Effector CD8-positive, alpha-beta T cell (primary cell): ENCODE results near the gene MAPKAP1.

ENCODE experiments used
- DNase-seq: peaks from one replicate; lab custom pipeline; 2025; lab: John Stamatoyannopoulos, UW

Gene MAPKAP1

GRCh38 chr9:125457357-125457756 is 249.7 kb downstream of the MAPKAP1 start:
- no peak for DNase-seq

DNA sequence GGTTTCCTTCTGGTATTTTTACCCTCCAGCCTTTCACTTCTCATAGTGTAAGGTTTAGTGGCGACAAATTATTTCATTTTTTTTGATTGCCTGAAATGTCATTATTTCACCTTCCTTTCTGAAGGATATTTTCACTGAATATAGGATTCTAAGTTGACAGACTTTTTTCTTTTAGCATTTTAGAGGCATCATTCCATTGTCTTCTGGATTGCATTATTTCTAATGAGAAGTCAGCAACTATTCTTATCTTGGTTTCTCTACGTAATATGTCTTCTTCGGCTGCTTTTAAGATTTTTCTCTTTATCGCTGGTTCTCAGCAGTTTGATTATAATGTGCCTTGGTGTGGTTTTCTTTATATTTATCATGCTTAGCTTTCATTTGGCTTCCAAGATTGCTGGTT is 251.1 kb downstream of the MAPKAP1 start:
- no peak for DNase-seq

DNA sequence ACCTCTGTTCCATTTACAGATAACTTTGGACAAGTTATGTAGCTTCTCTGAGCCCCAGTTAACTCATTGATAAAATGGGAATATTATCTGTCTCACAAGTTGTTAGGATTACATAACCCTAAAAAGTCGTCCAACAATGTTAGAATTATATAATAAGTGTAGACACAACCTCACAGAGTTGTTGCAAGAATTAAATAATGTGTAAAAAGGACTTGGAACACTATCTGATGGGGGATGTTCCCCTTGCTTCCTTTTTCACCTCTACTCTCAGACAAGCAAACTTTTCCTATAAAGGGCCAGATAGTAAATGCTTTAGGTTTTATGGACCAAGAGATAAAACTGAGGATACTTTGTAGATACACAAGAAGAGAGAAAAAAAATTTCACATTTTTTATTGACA is 251.9 kb downstream of the MAPKAP1 start:
- no peak for DNase-seq

GRCh38 chr9:125447202-125447802 is 259.7 kb downstream of the MAPKAP1 start:
- DNase-seq: no peak

DNA sequence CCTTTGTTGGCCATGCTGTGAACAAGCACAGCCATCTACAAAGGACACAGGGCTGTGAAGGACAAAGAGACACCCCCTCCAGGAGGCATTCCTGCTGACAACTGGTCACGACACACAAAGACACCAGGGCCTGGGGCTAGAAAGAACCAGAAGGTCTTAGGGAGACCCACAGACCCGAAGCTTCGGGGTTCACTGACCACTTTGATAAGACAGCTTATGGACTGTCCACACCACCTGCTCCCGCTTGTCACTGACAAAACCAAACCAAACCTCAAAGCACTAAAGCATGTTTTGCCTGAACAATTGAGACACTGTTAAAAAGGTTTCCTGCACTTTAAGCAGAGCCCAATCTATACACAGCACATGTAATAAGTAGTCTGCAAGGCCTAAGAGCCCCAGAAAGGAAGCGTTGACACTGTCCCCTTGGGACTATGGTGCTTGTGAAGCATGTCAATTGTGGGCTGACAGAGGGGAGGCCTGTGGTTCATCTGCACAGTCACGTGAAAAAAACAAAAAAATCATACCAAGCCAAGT is 260.4 kb downstream of the MAPKAP1 start:
- DNase-seq: no peak

DNA sequence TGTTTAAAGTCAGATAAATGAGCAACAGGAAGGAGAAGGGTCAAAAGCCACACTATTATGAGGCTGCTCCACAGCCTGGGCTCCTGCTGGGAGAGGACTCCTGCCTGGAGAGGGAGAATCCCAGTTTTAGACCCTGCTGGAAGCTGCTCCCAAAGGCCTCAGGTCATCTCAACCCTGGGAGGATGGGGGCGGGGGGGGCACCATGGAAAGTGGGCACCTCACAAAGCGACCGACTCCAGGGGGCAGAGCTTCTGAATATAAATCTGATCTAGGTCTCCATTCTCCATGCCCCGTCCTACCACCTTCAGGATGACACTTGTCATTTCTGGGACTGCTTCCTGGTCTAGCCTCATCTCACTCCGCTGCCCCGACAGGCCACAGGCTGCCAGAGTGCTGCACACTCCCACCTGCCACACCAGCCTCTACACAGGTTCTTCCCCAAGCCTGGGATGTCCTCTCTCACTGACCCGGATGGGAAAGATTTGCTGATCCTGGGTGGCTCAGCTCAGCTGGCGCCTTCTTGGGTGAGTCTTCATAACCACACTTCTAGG is 262.0 kb downstream of the MAPKAP1 start:
- no peak for DNase-seq

DNA sequence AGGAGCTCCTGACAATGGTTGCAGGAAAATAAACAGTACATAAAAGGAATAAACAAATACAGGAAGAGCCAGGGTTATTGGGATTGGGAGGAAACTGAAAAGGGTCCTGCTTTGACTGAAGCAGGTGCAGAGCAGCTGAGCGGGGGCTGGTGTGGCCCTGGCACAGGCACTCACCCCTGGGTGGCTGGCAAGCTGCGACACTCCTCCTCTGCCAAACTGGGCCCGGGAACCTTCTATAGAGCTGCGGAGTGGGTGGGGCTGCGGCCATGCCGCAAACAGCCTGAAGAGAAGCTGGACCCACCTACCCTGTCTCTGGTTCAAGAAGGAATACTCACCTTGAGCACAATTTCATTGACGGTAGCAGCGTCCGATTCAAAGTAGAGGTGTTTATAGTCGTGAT is 262.8 kb downstream of the MAPKAP1 start:
- no peak for DNase-seq

DNA sequence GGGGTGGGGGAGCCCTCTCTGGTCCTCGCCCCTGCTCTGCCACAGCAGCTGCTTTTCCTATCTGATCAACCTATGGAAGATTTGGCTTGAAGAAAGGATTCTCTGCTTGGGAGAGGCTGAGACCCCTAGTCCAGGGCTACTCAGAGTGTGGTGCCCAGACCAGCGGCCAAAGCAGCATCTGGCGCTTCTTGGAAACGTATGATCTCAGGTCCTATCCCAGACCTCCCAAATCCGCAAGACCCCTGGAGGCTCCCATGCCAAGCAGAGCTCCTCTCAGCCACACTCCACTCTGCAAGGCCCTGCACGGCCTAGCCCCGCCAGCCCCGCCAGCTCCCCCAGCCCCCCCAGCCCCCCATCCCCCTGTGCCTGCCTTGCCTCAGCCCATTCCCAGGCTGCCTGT is 263.6 kb downstream of the MAPKAP1 start:
- DNase-seq: no peak

GRCh38 chr9:125442452-125442851 is 264.6 kb downstream of the MAPKAP1 start:
- DNase-seq: no peak

GRCh38 chr9:125440411-125440810 is 266.6 kb downstream of the MAPKAP1 start:
- DNase-seq: no peak

DNA sequence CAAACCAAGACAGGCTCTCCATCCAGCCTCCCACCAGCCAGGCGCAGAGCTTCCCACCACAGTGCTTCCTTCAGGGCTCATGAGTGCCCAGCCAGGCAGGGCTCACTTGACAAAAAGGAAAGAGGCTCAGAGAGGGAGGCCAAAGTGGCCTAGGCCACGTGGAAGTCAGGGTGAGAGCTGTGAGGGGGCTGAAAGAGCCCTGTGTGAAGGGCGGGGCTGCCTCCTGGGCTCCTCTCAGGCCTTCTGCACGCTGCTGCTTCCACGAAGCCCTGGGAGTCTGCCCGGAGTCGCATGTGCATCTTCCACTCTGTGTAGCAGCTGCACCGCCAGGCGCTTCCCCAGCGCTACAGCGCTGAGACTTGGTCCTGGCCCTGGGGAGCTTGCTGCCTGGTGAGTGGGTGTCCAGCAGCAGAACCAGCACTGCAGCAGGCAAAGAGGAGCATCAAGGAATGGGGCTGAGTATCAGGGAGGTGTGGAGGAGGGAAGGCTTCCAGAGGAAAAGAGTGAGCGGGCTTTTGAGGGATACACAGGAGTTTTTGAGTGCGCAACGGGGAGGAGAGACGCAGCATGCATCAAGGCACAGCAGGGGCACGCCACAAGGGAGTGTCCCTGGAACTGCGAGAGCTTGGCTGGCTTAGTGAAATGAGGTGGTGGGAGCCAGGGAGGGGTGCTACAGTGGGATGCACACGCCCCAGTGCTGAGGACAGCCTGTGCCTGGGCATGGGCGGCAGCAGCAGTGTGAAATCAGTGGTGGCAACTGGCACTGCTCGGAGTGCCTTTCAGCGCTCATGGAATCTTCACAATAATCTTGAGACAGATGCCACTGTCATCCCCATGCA is 267.4 kb downstream of the MAPKAP1 start:
- no peak for DNase-seq

DNA sequence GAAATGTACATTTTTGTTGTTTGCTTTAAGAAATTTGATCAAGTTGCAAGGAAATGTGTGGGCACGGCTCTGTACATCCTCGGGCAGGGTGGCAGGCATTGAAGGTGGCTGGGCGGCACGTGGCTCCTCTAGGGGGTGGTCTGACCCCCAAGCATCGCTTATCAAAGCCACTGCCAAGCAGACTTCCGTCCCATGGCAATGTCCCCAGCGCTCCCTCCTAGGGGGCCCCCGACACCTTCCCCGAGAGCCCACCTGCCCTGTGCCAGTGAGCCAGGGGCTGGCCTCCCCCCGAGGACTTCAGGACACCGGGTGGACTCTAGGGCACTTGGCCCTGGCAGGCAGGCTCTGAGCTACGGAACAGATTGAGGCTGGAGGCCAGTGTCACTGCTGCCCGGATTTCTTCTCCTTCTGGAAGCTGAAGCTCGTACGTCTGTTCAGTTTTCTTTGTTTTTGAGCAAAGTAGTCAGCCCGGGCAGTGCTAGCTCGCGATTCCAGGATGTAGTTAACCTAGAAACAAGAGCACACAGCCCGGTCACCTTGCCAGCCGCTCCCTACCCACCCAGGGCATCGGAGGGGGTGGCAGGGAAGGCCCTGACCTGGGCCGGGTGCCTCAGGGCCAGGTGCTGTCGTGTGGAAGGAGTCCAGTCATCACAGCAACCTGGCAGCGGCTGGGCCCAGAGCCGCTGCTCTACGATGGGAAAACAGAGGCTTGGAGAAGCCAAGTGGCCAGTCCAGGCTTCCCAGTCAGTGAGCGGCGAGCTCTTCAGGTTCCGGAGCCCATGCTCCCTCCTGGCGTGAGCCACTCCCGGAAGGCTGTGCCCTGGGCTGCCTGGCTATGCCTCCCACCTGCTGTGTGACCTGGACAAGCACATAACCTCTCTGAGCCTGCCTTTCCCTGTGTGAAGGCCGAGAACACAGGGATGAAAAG is 268.2 kb downstream of the MAPKAP1 start:
- DNase-seq: no peak

DNA sequence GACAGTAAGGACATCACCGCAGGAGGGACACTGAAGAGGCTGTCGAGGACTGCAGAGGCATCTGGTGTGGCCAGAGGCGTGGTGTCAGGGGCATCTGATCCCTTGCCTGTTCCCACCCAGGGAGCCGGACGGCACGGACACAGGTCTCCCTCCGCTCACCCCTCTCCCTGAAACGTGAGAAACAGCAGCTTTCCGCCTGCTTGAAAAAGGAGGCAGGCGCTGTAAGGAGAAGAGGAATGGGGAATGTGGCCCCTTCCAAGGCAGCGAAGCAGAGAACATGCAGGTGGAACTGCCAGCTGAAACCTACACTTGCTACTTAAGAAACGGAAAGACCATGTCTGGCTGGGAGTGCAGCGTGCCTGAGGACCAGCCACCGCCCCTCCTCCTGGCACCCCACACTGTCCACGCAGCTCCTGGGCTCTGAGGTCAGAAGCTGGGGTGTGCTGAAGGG is 269.2 kb downstream of the MAPKAP1 start:
- no peak for DNase-seq

DNA sequence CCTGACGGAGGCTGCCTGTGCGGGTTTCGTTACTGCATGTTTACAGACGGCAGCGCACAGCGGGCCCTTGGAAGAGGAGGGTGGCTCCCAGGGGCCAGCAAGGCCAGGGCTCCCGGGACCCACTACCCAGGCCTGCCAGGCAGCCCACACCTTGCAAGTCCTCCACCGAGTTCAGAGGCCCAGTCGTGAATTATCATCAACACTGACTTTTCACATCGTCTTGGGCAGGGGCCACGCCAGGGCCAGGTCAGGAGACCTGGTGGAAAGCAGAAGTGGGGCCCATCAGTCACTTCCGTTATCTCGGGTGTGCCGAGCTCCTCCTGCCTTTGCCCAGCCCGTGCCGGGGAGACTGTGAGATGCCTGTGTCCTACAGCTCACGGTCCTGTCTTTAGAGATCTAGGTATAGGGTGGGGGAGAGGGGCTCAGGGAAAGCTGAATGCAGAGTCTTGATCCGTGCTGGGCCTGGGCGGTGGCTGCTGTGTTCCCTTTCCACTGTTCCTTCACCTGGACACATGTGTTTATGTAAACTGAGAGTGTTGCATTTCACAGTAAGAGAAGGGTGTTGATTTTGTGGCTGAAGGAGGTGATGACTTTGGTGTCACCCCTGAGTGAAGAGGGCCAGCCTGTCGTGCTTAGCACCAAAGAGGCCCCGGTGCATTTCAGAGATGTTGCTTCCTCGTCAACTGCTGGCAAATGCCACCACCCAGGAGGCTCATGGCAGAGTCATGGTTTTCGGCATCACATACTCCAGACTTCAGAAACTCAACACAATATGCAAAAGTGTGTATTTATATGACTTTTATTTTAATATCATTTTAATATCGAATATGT is 270.2 kb downstream of the MAPKAP1 start:
- no peak for DNase-seq

DNA sequence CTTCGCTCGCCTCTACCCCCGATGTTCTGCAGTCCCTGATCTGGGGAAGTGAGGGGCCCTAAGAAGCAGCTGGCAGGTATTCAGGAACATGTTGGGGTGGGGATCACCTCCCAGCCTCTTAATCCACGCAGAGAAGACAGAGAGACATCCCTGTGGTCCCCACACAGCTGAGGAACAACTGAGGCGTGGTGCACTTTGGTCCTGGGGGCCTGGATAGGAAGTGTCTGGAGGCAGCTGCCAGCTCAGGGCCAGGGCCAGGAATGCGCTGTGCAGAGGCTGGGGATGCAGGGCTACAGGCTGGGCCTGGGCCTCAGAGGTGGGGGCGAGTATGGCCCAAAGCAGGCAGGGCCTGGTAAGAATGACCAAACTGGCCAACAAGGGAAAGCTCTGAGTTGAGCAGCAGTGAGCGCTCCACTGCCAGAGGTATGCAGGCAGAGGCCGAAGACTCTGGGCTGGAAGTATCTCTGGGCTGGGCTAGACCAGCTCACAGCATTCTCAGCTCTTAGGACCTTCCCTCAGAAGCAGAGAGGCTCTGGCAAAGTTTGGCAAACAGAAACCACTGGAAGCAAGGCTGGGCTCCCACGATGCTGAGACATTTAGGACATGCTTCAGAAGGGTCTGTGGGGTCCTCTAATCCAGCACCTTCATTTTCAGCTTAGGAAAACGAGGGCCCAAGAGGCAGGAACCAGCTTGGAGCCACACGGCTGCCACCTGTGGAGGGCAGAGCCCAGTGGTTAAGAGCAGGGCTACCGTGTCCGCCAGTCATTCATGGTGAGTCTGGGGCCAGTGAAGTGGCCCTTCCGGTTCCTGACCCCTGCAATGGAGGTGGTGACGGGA is 271.0 kb downstream of the MAPKAP1 start:
- DNase-seq: no peak

DNA sequence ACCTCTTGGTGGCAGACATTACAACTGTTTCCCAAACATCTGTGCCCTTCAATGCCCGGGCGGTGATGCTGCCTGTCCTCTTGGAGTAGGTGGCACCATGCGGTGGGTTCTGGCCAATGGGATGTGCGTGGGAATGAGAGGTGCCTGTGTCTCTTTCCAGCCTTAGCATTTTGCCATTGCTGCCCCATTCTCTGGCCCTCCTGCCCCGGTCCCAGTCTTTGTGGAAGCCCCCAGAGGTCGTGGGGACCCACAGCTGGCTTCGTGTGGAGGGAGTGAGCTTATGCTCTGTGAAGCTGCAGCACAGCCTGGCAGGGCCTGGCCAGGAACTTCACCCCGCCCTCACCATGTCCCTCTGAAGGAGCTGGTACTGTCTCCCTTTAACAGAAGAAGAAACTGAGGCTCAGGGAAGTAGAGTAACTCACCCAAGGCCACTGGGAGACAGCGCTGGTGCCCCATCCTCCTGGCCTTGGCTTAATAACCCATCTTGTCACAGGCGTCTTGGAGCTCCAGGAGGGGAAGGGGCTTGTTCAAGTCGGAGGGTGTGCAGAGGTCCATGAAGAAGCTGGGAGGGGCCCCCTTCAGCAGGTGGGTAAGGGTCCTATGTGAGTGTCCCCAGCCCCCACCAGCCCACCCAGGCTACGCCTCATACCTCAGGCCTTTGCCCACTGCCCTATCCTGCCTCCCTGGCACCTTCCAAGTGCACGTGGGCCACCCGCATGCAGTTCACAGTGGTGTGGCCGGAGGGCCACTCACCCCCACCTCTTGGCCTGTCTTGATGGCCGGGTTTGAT is 271.8 kb downstream of the MAPKAP1 start:
- no peak for DNase-seq

- DNase-seq: no peak
Measured at GRCh38 chr9:125433461-125434011, 273.5 kb downstream of the MAPKAP1 start.

GRCh38 chr9:125432715-125433385 is 274.2 kb downstream of the MAPKAP1 start:
- no peak for DNase-seq
